Iris pigment epithelial cell (primary cell): ENCODE results near the gene PCBP3.
"Not testable (repeated sequence)": the region's sequence is repeated elsewhere in the genome, so short reads cannot be mapped to it uniquely, and the experiment has no call there.

Experiments used
- DNase-seq: peaks from one replicate; pipeline ENCODE4 v3.0.0-alpha.2; 2011; ENCODE audit warnings: low read depth

The PCBP3 gene

DNA sequence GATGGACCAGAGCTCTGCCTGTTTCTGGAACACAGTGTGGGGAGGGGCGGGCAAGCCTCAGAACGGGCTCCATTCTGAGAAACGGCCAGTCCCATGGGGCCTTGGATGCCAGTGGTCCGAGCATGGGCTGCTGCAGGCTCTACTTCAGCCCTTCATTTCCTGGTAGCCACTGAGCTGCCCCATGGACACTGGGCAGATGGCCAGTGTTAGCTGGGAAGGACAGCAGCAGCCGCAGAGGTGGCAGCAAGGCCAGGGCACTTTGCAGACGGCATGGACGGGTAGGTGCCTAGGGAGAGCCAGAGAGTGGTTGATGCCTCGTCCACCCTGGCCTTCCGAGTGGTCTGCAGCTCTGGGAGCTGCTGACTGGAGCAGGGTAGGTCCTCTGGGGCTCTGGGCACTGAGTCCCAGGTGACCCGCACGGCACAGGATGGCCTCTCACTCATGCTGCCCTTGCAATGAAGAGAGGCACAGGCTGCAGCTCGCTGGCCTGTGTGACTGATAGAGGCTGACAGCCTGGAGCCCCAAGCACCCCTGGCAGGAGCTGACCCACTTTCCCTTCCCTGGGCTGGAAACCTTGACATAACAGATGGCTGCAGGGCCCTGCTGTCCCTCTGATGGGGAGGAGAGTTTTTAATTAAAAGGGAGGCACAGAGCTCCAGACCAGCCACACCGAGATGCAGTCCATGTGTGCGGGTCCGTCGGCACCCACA, 250.4 kb downstream of the PCBP3 start:
- DNase-seq = no peak

DNA sequence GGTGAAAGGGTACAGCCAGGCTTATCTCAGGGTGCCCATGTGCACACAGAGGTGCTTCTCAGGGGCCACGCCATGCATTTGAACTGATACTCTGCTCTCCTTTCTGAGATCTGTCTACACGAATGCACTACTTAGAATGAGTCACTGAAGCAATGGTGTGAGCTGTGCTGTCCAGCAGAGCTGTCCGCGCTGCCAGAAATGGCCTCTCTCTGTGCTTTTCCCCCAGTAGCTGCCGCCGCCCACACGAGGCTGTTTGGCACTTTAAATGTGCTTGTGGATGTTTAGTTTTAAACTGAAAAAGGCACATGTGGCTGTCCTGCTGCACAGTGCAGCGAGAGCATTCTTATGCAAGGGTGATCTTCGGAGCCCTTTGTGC, 250.9 kb downstream of the PCBP3 start:
- DNase-seq = peak; percentile 69

DNA sequence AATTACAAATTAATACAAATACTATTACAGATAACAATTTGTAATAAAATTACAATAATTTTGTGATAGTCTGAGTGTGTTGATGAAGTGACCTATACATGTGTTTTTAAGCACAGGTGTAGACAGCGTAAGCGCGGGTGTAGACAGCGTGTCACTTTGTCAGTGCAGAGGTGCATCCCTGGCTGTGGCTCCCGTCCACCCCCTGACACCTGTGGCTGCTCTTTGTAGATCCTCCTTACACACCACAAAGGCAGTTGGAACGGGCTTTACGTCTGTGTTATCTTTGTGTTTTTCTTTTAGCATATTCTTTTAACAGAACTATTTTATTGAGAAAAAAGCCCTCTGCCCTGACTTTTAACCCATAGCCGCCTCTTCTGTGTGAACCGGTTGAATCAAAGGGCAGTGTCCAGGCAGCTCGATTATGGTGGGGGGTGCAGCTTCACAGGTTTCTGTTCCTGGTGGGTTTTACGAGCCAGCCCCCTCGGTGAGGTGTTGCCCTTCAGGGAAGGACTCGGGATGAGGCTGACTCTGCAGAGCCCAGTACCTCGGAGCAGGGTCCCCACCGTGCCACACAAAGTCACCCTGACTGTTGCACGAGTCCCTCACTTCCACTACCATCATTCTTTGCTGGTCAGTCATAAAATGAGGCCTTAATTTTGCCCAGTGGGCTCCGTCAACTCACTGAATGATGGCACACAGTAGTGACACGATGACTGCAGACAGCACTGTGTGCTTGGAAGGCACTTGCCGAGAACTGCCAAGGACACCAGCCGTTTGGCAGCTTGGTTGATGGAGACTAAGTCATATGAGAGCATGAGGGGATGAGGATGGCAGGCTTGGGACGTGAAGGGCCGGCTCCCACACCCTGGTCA, 251.6 kb downstream of the PCBP3 start:
- DNase-seq = no peak

DNA sequence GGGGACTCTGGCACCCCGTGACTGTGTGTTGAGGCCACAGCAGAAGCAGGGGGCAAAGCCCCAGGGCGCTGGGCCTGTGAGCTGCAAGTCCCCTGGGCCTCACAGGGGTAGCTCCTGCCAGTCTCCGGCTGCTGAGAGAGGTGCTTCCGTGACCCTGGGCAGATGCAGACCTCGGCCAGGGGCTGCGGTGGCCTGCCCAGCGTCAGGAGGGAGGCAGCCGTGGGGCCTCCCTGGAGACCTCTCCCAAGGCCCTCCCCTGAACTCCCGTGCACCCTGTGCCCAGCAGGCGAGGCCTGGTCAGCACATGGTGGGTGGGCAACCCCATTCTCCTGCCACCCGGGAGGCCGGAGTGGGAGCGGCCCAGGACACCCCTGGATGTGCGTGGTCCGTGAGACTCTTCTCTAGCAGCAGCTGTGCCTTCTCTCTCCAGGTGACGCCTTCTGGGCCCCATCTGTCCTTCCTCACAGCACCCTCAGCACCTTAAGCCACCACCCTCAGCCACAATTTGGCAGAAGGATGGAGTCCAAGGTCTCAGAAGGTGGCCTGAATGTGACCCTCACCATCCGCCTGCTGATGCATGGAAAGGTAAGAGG, 252.3 kb downstream of the PCBP3 start:
- no peak for DNase-seq

DNA sequence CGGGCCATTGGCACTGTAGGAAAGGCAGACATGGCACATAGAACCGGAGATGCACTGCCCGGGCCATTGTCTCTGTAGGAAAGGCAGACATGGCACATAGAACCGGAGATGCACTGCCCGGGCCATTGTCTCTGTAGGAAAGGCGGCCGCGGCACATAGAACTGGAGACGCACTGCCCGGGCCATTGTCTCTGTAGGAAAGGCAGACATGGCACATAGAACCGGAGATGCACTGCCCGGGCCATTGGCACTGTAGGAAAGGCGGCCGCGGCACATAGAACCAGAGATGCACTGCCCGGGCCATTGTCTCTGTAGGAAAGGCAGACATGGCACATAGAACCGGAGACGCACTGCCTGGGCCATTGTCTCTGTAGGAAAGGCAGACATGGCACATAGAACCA, 252.9 kb downstream of the PCBP3 start:
- DNase-seq = not testable (repeated sequence)

DNA sequence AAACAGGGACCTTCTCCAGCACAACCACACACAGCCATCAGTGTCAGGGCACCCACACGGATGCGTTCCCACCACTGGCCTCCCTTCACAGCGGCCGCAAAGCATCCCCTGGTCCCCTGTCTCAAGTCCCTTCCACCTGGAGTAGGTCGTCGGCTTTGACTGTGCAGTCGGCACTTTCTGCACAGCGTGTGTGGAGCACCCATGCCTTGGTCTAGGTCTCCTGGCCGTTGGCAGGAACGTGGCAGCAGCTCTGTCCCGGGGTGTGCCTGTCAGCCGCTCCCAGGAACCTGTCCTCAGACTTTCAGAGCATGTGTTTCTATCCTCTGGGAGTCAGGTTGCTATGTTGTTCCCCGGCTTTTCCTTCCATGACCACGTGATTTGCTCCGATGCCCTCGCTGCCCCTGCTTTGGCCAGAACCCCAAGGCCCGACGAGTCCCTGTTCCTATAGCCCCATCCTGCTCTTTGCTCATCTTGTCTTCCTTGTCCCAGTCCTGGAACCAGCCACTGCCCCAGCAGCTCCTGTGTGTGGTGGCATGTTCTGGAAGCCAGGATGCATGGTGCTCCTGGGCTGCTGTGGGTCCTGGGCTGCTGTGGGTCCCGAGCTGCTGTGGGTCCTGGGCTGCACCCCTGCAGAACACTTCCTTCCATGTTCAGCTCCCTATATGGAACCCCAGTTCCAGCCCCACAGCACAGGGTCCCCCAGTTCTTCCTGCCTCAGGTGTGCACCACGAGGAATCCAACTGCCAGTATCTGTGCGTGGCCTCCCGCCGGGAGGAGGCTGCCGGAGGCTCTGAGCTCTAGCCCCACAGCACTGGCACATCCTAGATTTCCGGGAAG, 253.9 kb downstream of the PCBP3 start:
- DNase-seq = no peak

DNA sequence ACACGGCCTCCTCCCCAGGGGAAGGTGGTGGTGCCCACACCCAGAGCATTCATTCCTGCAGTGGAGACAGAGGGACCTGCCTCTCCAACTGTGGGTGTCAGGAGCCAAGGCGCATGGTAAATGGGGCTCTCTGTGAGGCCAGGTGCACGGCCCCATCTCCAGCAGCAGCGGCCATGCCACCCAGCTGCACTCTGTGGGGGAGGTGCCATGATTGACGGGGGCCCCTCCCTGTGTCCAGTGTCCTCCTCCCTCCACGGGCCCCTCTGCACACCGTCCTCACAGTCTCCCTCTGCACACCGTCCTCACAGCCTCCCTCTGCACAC, 254.5 kb downstream of the PCBP3 start:
- DNase-seq = no peak

DNA sequence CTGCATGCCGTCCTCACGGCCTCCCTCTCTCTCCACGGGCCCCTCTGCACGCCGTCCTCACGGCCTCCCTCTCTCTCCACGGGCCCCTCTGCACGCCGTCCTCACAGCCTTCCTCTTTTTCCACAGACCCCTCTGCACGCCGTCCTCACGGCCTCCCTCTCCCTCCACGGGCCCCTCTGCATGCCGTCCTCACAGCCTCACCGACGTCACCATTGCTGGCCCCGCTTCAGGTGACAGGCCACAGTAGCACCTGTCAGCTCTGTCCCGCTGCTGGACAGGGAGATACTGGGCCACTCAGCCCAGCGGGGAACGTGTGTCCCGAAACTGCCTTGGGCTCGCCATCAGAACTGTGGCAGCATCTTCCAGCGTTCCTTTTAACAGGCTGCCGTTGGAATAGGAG, 255.3 kb downstream of the PCBP3 start:
- DNase-seq = no peak

DNA sequence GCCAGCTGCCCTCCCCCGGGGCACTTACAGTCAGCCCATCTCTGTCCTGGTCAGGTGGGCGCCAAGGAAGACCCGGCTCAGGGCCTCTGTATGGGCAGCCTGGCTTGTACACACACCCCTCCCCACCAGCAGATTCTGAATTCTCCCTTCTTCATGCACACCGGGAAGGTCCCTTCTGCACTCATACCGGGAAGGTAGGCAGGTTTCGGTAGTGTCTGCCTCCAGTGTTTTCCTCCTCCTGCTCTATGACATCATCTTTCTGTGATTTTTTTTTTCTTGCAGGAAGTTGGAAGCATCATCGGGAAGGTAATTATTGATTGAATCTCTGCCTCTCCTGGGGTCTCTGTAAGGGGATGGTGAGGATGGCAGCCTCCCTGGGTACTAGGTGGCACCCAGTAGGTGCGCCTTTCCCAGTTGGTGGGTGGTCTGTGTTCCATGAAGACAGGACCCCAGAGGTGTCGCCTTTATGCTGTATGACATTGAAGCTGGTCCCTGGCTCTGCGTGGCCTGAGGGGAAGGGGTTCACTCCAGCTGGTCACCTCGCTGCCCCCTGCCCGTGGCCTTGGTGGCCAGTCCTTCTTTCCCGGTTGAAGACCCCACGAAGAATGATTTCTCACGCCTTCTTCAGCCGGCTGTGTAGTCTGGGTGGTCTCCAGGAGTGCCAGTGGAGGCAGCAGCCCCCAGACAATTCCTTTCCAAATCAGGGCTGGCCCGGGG, 255.9 kb downstream of the PCBP3 start:
- DNase-seq = no peak

DNA sequence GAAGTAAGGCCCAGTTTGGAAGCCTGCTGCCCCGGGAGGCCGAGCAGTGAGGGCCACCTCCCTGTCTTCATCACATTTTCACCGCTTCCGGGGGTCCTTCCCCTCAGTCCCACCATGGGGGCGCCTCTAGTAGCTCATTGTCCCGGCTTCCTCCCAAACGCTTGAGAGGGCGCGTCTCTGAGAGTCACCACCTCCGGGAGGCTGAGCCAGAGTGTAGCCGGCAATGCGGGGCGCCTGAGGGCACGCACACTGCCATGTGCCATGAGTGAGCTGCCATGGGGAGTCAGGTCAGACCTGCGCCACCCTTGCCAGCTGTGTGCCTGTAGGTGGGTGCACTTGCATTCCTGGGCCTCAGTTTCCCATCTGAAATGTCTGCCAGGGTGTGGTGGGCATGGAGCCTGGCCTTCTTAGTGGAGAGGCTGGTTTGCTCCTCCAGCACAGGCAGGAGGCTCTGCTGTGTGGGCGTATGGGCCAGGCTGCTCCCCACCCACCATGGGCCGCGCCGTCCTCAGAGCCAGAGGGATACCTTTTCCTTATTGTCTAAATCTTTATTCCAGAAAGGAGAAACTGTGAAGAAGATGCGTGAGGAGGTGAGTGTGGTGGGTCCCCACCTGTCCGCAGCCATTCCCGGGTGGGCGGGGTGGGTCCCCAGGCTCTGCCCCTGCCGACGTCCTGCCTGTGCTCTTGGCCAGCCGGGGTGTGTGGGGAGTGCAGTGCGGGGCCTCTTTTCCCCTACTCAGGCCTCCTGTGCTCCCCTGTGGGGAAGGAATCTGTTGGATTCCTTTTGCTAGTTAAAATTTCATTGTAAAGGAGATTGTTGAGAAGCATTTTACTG, 256.7 kb downstream of the PCBP3 start:
- no peak for DNase-seq

DNA sequence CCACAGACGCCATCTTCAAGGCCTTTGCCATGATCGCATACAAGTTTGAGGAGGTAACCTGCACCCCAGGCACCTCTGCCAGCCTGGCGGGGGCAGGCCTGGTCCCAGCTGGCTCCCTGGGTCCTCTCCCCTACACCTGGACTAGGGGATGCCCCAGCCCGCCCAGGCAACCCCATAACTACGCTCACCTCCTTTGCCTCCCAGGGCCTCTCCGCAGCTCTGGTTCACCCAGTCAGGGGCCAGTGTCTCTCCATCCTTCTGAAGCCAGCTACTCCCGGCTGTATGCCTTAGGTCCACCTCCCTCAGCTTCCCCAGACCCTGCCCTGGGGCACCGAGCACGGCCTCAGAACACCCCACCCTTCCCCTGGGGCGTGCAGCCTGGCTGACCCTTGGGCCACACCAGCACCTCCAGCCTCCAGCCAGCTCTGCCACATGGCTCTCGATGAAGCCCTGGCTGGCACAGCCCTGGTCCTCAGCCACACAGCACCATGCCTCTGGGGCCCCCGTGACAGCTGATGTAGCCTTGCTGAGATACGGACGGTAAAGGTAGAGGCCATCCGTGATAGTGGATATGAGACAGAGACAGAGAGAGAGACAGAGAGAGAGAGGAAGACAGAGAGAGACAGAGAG, 257.7 kb downstream of the PCBP3 start:
- DNase-seq = no peak

DNA sequence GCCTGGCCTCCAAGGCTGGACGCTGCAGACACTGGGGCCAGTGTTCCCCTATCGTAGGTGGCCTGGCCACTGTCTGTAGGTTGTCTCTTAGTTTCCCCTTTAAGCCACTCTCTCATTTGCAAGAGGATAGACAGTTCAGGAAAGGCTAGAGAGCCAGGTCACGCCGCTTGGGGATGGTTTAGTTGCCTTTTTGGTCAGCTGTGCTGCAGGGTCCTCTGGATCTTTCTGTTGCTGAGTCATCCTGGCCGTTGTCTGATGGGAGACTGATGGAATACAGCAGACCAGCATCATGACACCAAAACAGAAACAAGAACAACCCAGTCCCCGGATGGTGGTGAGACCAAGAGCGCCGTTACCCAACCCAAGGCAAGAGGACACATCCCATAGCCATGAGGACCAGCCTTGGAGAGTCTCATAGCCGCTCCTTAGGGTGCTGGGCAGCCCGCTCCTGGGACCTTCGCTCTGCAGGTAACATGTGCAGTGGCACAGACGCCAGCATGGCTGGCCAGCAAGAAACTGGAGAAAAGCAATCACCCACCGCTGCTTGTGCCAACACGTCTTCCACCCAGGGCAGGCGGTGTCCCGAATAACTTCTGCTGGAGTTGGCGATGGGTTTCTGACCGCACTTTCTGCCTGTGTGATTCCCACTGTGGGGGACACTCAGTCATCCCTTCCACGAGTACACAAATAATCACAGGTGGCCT, 258.9 kb downstream of the PCBP3 start:
- no peak for DNase-seq

DNA sequence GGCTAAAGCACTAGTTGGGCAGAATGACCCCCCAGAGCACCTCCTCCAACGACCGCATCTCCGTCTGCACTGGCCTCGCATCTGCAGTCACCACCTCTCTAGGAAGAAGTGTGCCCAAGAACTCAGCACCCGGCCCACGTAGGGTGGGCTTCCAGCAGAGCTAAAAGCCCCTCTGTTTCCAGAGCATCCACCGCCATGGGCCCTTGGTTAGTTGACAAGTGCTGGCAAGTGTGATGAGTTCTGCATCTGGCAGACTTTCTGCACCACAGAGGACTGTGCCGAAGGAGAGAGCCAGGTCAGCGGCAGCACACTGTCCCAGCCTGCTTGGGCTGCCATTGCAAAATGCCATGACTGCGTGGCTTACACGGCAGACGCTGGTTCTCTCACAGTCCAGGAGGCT, 261.7 kb downstream of the PCBP3 start:
- DNase-seq = no peak

DNA sequence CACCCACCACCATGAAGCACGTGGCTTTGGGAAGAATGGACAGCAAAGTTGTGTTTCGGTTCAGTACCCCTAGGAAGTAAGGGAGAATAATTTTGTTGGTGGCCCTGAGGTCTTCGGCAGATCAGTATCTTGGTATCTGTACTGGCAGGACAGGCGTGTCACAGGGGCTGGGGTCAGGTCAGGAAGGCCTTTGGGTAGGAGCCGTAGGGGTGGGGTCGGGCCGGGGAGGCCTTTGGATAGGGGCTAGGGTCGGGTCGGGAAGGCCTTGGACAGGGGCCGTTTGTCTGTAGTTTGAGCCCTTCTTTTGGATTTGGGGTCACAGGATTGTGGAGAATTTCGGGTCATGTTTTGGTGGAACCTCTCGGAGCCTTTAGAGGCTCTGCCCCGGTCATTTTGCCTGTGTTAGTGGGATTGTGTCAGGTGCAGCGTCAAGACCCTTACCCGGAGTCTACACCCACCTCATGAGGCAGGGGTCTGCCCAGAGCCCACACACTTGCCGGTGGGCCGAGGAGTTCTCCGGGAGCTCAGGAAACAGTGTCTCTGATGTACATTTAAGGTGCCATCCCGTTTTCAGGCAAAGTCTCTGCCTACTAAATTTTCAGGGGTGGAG, 262.8 kb downstream of the PCBP3 start:
- DNase-seq = no peak

DNA sequence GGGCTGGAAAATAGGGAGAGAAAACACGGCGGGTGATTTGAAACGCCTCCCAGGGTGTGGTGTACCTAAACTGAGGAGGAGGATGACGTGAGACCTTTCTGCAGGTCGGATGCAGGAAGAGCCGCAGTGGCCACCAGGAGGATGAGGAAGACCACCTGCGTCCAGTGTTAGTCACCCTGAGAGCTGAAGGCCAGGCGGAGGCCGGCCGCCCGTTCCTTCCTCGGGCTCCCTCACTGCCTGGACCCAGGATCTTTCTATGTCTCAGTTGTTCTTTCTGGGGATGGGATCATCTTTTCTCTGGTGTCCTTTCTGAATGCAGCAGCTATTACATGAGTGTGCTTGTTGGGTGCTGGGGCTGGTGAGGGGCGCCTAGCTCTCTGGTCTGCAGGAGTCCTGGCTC, 263.3 kb downstream of the PCBP3 start:
- DNase-seq = no peak

DNA sequence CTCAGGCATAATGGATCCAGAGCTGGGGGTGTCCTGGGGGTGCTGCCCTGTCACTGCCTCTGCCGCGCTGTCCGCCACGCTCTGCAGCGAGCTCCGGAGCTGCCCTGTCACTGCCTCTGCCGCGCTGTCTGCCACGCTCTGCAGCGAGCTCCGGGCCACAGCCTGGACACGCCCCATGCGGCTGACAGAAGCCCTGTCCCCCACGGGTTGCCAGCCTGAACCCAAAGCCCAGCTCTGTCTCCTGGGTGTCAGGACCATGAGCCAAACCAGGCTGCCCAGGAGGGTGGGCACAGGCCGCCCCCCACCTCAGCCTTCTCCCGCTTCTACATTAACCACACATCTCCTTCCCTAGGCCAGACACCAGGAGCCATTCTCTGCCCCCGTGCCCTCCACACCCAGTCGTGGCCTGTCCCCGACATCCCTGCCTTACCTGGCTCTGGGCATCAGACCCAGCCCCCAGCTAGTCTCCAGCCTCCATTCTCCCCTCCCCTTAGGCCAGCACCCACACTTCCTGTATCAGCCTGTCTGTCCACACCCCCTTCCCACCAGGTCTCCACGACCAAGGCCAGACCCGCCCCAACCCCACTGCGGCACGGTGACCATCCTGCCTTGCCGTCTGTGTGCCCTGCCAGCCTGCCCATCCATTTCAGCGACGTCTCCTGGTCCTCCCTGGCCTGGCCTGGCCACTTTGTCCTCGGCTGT, 265.2 kb downstream of the PCBP3 start:
- no peak for DNase-seq

DNA sequence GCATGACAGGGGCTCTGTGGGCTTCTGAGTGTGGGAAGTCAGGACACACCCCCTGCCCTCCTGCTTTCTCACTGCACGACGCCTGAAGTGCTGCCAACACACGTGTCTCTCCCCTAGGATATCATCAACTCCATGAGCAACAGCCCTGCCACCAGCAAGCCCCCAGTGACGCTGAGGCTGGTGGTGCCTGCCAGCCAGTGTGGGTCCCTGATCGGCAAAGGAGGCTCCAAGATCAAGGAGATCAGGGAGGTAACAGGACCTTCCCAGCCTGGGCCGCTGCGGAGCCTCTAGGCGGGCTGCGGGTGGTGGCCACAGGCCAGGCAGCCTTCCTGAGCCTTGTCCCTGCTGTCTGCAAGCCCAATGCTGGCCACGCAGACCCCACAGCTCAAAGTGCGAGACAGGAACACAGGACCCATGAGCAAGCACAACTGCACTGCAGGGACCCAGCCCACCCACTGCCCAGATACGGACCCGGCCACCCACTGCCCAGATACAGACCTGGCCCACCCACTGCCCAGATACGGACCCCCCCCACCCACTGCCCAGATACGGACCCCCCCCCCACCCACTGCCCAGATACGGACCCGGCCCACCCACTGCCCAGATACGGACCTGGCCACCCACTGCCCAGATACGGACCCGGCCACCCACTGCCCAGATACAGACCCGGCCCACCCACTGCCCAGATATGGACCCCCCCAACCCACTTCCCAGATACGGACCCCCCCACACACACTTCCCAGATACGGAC, 265.9 kb downstream of the PCBP3 start:
- DNase-seq = no peak

DNA sequence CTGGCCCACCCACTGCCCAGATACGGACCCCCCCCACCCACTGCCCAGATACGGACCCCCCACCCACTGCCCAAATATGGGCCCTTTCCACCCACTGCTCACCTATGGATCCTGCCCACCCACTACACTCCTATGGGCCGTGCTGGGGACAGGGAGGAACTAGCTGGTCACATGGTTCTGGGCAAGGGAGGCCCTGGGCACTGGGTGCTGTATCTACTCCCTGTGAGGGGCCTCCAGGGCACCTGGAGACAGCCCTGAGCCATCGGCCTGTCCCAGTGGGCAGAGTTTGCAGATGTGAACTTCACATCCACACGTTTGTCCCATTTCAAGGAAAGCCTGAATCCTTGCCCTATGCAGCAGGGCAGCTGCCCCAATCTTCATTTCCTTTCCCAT, 266.6 kb downstream of the PCBP3 start:
- no peak for DNase-seq
